ENCODE measurements around the gene ZNF682. TPM values are rescaled to one million over a fixed set of nuclear protein-coding genes. Genes with fewer than 3 reads are reported as not detected.
A peak's percentile ranks its signal among the peaks of the same experiment; 100 is the strongest.
"Not testable (repeated sequence)": the region's sequence is repeated elsewhere in the genome, so short reads cannot be mapped to it uniquely, and the experiment has no call there.

The ZNF682 gene
- polyA plus RNA-seq, 5 donors: 21.4 to 31.0 (median 24.5) TPM

- DNase-seq: no peak
Observed at GRCh38 chr19:20035935-20036334, 3.4 kb downstream of the ZNF682 start.

- no peak for DNase-seq
Observed at GRCh38 chr19:20028611-20029010, 10.7 kb downstream of the ZNF682 start.

- DNase-seq: no peak
Observed at GRCh38 chr19:20005741-20006140, 33.6 kb downstream of the ZNF682 start.

DNA sequence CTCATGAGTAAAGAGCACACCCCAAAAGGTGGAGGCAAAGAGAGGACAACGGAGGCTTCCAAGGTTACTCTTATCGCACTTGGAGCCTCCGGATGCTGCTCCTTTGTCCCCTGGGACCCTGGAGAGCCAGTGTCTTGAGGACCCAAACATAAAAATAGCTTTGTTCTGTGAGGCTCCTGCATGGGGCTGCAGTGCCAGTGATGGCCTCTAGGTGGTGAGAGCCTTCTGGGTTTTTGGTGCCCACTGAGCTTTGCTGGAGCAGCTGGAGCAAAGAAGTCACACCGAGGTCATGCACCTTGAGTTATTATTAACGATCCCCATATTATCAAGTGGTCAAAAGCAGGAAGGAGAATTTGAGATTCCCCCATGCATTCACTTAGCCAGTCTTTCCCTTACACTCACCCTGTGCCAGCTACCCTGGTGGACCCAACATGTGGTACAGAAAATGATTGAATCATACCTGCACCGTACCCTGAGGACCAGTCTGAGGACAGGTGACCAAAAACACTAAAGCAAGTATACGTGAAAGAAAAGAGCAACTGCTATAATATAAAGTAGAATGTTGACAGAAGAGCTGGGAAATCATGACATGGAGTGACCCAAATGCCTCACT lies 41.5 kb downstream of the ZNF682 start:
- DNase-seq: peak in 1 of 2 donors; percentile 1

GRCh38 chr19:19966862-19967261 lies 72.4 kb downstream of the ZNF682 start:
- DNase-seq: no peak

- DNase-seq: not testable (repeated sequence)
Observed at GRCh38 chr19:19966126-19966525, 73.2 kb downstream of the ZNF682 start.

DNA sequence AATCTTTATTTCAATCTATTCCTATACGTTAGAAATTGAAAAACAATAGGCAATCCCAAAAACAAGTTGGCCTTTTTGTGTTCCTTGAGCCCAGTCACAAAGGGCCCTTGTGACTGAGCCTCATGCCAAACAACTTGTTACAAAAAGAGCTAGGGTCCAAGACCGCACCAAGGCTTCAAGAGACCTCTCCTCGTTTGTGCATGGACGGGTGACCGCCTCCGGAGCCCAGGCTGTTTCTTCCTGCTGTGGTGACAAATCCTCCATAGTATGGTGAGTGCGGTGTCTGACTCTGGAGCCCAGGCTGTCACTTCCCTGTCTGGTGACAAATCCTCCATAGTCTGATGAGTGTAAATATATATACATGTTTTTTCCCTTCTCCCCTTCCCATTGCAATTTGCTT lies 74.9 kb downstream of the ZNF682 start:
- no peak for DNase-seq

- DNase-seq: peak; percentile 49 to 68
Observed at GRCh38 chr19:19959151-19959799, 80.0 kb downstream of the ZNF682 start.

DNA sequence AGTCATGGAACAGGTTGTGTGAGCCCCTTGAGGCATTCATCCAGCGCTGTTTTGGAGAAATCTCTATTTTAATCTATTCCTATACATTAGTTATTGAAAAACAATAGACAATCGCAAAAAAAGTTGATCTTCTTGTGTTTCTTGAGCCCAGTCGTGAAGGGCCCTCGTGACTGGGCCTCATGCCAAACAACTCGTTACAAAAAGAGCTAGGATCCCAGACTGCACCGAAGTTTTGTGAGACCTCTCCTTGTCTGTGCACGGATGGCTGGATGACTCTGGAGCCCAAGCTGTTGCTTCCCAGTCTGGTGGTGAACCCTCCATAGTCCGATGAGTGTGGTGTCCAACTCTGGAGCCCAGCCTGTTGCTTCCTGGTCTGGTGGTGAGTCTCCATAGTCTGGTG lies 81.5 kb downstream of the ZNF682 start:
- DNase-seq: not testable (repeated sequence)

DNA sequence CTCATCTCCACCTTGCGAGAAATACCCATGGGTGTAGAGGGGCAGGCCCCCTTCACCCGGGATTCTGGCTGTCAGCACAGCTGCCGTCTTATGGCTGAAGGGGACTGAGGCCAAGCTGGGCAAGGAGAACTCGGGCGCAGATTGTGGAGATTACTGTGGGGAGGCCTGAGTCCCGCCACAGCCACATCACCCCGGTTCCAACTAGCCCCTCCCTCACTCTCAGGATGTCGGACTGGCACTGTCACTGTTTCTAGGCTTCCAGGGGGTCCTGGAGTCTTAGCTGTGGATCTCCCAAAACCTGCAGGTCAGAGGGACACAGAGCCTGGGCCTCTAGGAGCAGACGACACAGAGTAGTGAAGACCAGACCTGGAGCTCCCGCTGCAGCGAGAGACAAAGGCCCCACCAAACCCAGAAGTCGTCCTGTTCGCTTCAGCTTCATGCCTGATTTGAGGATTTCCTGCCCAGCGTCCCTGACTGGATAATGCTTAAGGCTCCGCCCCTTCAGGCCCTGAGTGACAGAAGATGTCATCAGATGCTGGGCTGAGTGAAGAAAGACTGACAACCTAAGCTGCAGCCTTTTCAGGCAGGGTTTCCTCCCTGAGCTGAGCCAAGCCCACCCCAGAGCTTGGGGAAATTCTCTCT lies 82.8 kb downstream of the ZNF682 start:
- DNase-seq: peak in 1 of 2 donors; percentile 11

DNA sequence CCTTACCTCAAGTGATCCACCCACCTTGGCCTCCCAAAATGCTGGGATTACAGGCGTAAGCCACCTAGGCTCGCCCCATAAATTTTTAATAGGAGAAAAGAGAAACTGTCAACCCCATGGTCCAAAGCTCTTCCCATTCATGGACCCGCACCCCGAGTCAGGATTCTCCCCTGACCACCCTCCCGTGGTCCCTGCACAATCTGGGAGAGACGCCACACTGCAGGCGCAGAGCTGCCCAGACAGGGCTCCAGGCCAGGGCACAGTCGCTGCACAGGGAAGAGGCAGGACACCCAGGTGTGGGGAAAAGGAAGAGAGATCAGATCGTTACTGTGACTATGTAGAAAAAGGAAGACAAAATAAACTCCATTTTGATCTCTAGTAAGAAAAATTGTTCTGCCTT lies 84.1 kb downstream of the ZNF682 start:
- DNase-seq: no peak

Other genes starting within 250 kb of the ZNF682 start
- gene ZNF506, start 217.8 kb downstream of the ZNF682 start, polyA plus RNA-seq (ENCODE audit: insufficient read depth in 1 of 5, insufficient read length in 5 of 5, low replicate concordance in 1 of 5): 10 to 100 TPM; 30.3 to 44.6 (median 36.8) TPM
- 10 to 100 TPM; 20.2 to 43.0 (median 39.8) TPM for gene ZNF253, start 173.6 kb downstream of the ZNF682 start, polyA plus RNA-seq (ENCODE audit: insufficient read depth in 1 of 5, insufficient read length in 5 of 5, low replicate concordance in 1 of 5)
- 10 to 100 TPM; 11.2 to 24.2 (median 16.9) TPM for gene ZNF93, start 138.6 kb downstream of the ZNF682 start, polyA plus RNA-seq (ENCODE audit: insufficient read depth in 1 of 5, insufficient read length in 5 of 5, low replicate concordance in 1 of 5)
- gene ZNF90, start 38.5 kb upstream of the ZNF682 start, polyA plus RNA-seq (ENCODE audit: insufficient read depth in 1 of 5, insufficient read length in 5 of 5, low replicate concordance in 1 of 5): 10 to 100 TPM; 23.4 to 36.1 (median 31.2) TPM
- gene ZNF486, start 127.7 kb upstream of the ZNF682 start, polyA plus RNA-seq (ENCODE audit: insufficient read depth in 1 of 5, insufficient read length in 5 of 5, low replicate concordance in 1 of 5): 10 to 100 TPM; 21.6 to 32.9 (median 25.5) TPM

All from right lung (tissue), 5 donors.